HCT116 (cell line): ENCODE measurements around the gene EPG5. TPM values are rescaled to one million over a fixed set of nuclear protein-coding genes. Genes with fewer than 3 reads are reported as not detected.

Source experiments
- ATAC-seq: fragments of 200-7000 bp; cut with Tn5 transposase; 2 replicates; pipeline ENCODE4 v1.9.1; 2020; ENCODE audit warnings: mild to moderate bottlenecking, moderate library complexity
- BruUV-seq: library from RNA; stranded (reverse); fragments of 400-500 nt; replicated peaks from 2 replicates; lab custom pipeline; 2021; lab: Mats Ljungman, UMichigan
- CTCF ChIA-PET: fragments of 300-600 bp; sonication (Branson Sonifier 250); formaldehyde crosslinking; loops from one replicate; lab custom pipeline; 2021; ENCODE audit warnings: antibody characterized with exemption; lab: Charles Lee
- POLR2A ChIA-PET: fragments of 300-600, 350-600 bp; sonication (Branson Sonifier 250); formaldehyde crosslinking; loops from one replicate; lab custom pipeline; 2021; ENCODE audit warnings: antibody characterized with exemption; lab: Charles Lee
- RAD21 ChIA-PET, 2 experiments: fragments of 300-600 bp; sonication (Branson Sonifier 250); formaldehyde crosslinking; loops; one replicate each; lab custom pipeline; 2023; ENCODE audit warnings: low total read pairs in 2 of 2; ENCODE audit not compliant: uncharacterized antibody in 2 of 2, unreplicated experiment in 2 of 2, low non-redundant PET in 1 of 2; lab: Charles Lee
- DNase-seq: peaks from one replicate; pipeline ENCODE4 v3.0.0-alpha.2; 2010; ENCODE audit warnings: low read depth, low spot score
- H2AFZ ChIP-seq: fragments of 200-600 bp; shearing (Covaris generic), sonication (generic); 2 replicates; pipeline ENCODE4 v1.6.1; 2017; ENCODE audit warnings: low read depth, mixed run types, mixed read lengths, antibody characterized with exemption, low read length; ENCODE audit not compliant: poor library complexity, severe bottlenecking
- H3K27ac ChIP-seq: 2 replicates; pipeline ENCODE4 v1.5.1; 2012; ENCODE audit warnings: low read depth, low read length
- H3K27me3 ChIP-seq: fragments of 200-600 bp; sonication (generic); 2 replicates; pipeline ENCODE4 v1.6.1; 2016; ENCODE audit warnings: mixed run types, low read length, mixed read lengths; ENCODE audit not compliant: insufficient read depth
- H3K36me3 ChIP-seq, 2 experiments: fragments of 200-500 bp in 1 of 2; fragments of 200-600 bp in 1 of 2; sonication (Bioruptor generic) in 1 of 2; sonication (generic) in 1 of 2; 2 replicates each; pipeline versions ENCODE4 v1.5.1 to v1.6.1; 2014 to 2016; ENCODE audit warnings: low read length in 2 of 2, inconsistent platforms in 1 of 2, mixed read lengths in 1 of 2, mixed run types in 1 of 2; ENCODE audit not compliant: insufficient read depth in 2 of 2, control insufficient read depth in 1 of 2
- H3K4me1 ChIP-seq, 2 experiments: fragments of 200-600 bp in 1 of 2; sonication (generic) in 1 of 2; 2 replicates each; pipeline versions ENCODE4 v1.5.1 to v1.6.1; 2012 to 2017; ENCODE audit warnings: low read length in 2 of 2, inconsistent platforms in 1 of 2, mild to moderate bottlenecking in 1 of 2, mixed read lengths in 1 of 2, mixed run types in 1 of 2, moderate library complexity in 1 of 2; ENCODE audit not compliant: insufficient read depth in 2 of 2, control insufficient read depth in 1 of 2
- H3K4me2 ChIP-seq: fragments of 200-600 bp; sonication (generic); 2 replicates; pipeline ENCODE4 v1.6.1; 2017; ENCODE audit warnings: mixed run types, low read length, mixed read lengths
- H3K4me3 ChIP-seq, 2 experiments: fragments of 200-600 bp in 1 of 2; sonication (generic) in 1 of 2; replicated peaks in 1 of 2; 2 replicates each; pipeline ENCODE4 v1.5.1; 2011 to 2016; ENCODE audit warnings: low read length in 2 of 2, control low read depth in 1 of 2, low read depth in 1 of 2, mild to moderate bottlenecking in 1 of 2, mixed read lengths in 1 of 2, mixed run types in 1 of 2
- H3K79me2 ChIP-seq: fragments of 200-600 bp; sonication (generic); 2 replicates; pipeline ENCODE4 v1.6.1; 2017; ENCODE audit warnings: mild to moderate bottlenecking, mixed run types, low read length, moderate library complexity, mixed read lengths; ENCODE audit not compliant: insufficient read depth
- H3K9ac ChIP-seq: fragments of 200-600 bp; sonication (generic); 2 replicates; pipeline ENCODE4 v1.6.1; 2016; ENCODE audit warnings: low read length, mixed read lengths
- H3K9me2 ChIP-seq: fragments of 200-600 bp; sonication (generic), shearing (Covaris generic); 2 replicates; pipeline ENCODE4 v1.6.1; 2017; ENCODE audit warnings: mixed run types, mild to moderate bottlenecking, moderate library complexity; ENCODE audit not compliant: insufficient read depth
- H3K9me3 ChIP-seq, 2 experiments: fragments of 200-500 bp in 1 of 2; fragments of 200-600 bp in 1 of 2; sonication (Bioruptor generic) in 1 of 2; sonication (generic) in 1 of 2; 2 replicates each; pipeline ENCODE4 v1.6.1; 2014 to 2017; ENCODE audit warnings: low read length in 2 of 2, mixed read lengths in 2 of 2, inconsistent platforms in 1 of 2, low read depth in 1 of 2, mild to moderate bottlenecking in 1 of 2, mixed run types in 1 of 2, moderate library complexity in 1 of 2; ENCODE audit not compliant: control insufficient read depth in 1 of 2, insufficient read depth in 1 of 2
- H4K20me1 ChIP-seq: fragments of 200-600 bp; sonication (generic), shearing (Covaris generic); 2 replicates; pipeline ENCODE4 v1.6.1; 2017; ENCODE audit warnings: mixed run types, mild to moderate bottlenecking, moderate library complexity; ENCODE audit not compliant: insufficient read depth
- CEBPB ChIP-seq: IDR thresholded peaks from 2 replicates; pipeline ENCODE4 v1.6.1; 2012; ENCODE audit warnings: low read depth
- EZH2phosphoT487 ChIP-seq: fragments of 200-600 bp; IDR thresholded peaks from 2 replicates; pipeline ENCODE4 v1.6.1; 2018; ENCODE audit warnings: antibody characterized with exemption, borderline replicate concordance
- POLR2A ChIP-seq: IDR thresholded peaks from 2 replicates; pipeline ENCODE4 v1.7.0; 2011; ENCODE audit warnings: borderline replicate concordance; ENCODE audit not compliant: insufficient read depth, insufficient read length; ENCODE audit errors: extremely low read depth
- POLR2AphosphoS5 ChIP-seq: IDR thresholded peaks from 2 replicates; pipeline ENCODE4 v1.6.1; 2011; ENCODE audit warnings: mild to moderate bottlenecking, low read depth, low read length, moderate library complexity
- RAD21 ChIP-seq: IDR thresholded peaks from 2 replicates; pipeline ENCODE4 v1.6.1; 2012; ENCODE audit warnings: low read depth, mild to moderate bottlenecking
- SIN3A ChIP-seq: IDR thresholded peaks from 2 replicates; pipeline ENCODE4 v1.6.1; 2012; ENCODE audit warnings: low read depth
- SRF ChIP-seq: IDR thresholded peaks from 2 replicates; pipeline ENCODE4 v1.6.1; 2012; ENCODE audit warnings: low read depth
- TCF7L2 ChIP-seq: IDR thresholded peaks from 2 replicates; pipeline ENCODE4 v1.7.0; 2011; ENCODE audit warnings: borderline replicate concordance, inconsistent platforms; ENCODE audit not compliant: insufficient read depth, insufficient read length; ENCODE audit errors: extremely low read depth
- ZFX ChIP-seq: fragments of 450-650 bp; IDR thresholded peaks from 2 replicates; pipeline ENCODE4 v1.6.1; 2017
- intact Hi-C: fragments of 100-400 bp; cut with micrococcal nuclease; formaldehyde crosslinking; loops from 2 replicates; pipeline ENCODE4 v1.10.0; 2022
- total RNA-seq: library from RNA; stranded (reverse); gene quantifications from one replicate; pipeline ENCODE4 v1.2.1, GENCODE V29; 2021; ENCODE audit not compliant: unreplicated experiment
- TF ChIP-seq, protein P1 (sequence below): IDR thresholded peaks from 2 replicates; pipeline ENCODE4 v1.6.1; 2012
- TF ChIP-seq, protein P2 (sequence below): IDR thresholded peaks from 2 replicates; pipeline ENCODE4 v1.6.1; 2011; ENCODE audit warnings: mild to moderate bottlenecking, low read length, moderate library complexity; ENCODE audit not compliant: insufficient replicate concordance; ENCODE audit errors: extremely low read depth
- TF ChIP-seq, protein P3 (sequence below): IDR thresholded peaks from 2 replicates; pipeline ENCODE4 v1.6.1; 2012; ENCODE audit warnings: low read depth

EPG5 gene
- total RNA-seq, 1 experiment from 2014 or later: 12.9 TPM

DNA sequence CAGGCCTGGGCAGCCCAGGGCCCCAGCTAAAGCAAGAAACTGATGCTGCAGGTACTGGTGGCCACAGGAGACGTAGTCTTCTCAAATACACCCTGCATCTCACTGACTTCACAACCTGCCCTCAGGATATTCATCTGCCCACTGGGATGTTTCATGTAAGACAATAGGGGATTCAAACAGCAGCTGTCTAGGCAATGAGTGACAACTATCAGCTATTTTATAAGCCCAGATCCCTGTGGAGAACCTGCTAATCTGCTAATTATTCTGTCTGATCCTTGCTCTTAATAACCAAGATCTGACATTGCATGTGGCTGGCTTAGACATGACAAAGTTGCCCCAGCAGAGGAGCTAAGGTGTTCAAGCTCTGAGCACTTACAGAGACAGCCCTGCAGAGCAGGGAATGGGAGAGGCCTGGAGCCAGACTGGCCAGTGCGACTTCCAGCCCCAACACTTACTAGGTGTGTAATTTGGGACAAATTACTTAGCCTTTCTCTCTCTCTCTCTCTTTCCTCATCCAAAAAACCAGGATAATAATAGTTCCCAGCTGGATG, 113.0 kb downstream of the EPG5 start:
- no peaks in the 10 kb centered on the region for H3K9me2 ChIP-seq
- no peak overlapping the region for H2AFZ ChIP-seq
- H3K9ac ChIP-seq: no peak overlapping the region
- ChIA-PET RAD21 (no interaction called here), POLR2A (no interaction called here), CTCF (no interaction called here)
- peaks cover 2 to 4% of the 10 kb centered on the region in 2 experiments; a peak in 3 of 4 replicates for H3K36me3 ChIP-seq
- H3K27ac ChIP-seq: no peak overlapping the region
- H3K79me2 ChIP-seq: no peaks in the 10 kb centered on the region
- no peaks in the 10 kb centered on the region for H3K4me1 ChIP-seq
- ATAC-seq (no peak), DNase-seq (no peak)
- BruUV-seq: no TSS peak
- TF ChIP-seq, protein P1, sequence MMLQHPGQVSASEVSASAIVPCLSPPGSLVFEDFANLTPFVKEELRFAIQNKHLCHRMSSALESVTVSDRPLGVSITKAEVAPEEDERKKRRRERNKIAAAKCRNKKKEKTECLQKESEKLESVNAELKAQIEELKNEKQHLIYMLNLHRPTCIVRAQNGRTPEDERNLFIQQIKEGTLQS: no peak
- TF ChIP-seq TCF7L2 (no peak), CEBPB (no peak), POLR2AphosphoS5 (no peak), RAD21 (no peak)
- TF ChIP-seq, protein P2, sequence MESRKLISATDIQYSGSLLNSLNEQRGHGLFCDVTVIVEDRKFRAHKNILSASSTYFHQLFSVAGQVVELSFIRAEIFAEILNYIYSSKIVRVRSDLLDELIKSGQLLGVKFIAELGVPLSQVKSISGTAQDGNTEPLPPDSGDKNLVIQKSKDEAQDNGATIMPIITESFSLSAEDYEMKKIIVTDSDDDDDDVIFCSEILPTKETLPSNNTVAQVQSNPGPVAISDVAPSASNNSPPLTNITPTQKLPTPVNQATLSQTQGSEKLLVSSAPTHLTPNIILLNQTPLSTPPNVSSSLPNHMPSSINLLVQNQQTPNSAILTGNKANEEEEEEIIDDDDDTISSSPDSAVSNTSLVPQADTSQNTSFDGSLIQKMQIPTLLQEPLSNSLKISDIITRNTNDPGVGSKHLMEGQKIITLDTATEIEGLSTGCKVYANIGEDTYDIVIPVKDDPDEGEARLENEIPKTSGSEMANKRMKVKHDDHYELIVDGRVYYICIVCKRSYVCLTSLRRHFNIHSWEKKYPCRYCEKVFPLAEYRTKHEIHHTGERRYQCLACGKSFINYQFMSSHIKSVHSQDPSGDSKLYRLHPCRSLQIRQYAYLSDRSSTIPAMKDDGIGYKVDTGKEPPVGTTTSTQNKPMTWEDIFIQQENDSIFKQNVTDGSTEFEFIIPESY: no peak
- no peaks in the 10 kb centered on the region for H4K20me1 ChIP-seq
- intact Hi-C loops: no loop called here
- no peaks in the 10 kb centered on the region for H3K27me3 ChIP-seq
- H3K4me2 ChIP-seq: no peak overlapping the region
- no peak overlapping the region for H3K4me3 ChIP-seq
- H3K9me3 ChIP-seq: no peaks in the 10 kb centered on the region

GRCh38 chr18:45852631-45853030, 114.5 kb downstream of the EPG5 start:
- no peak overlapping the region for H3K27ac ChIP-seq
- H2AFZ ChIP-seq: no peak overlapping the region
- intact Hi-C loops: no loop called here
- ATAC-seq (no peak), DNase-seq (no peak)
- no peak overlapping the region for H3K4me2 ChIP-seq
- BruUV-seq: no TSS peak
- H3K4me1 ChIP-seq: no peaks in the 10 kb centered on the region
- H3K27me3 ChIP-seq: no peaks in the 10 kb centered on the region
- RAD21 ChIA-PET: no interaction called here
- no peak overlapping the region for H3K9ac ChIP-seq
- no peak overlapping the region for H3K4me3 ChIP-seq
- peaks cover 2 to 4% of the 10 kb centered on the region in 2 experiments; a peak in 1 of 4 replicates for H3K36me3 ChIP-seq
- no peaks in the 10 kb centered on the region for H3K9me3 ChIP-seq
- H4K20me1 ChIP-seq: no peaks in the 10 kb centered on the region
- CTCF ChIA-PET: no interaction called here
- H3K9me2 ChIP-seq: no peaks in the 10 kb centered on the region
- no peaks in the 10 kb centered on the region for H3K79me2 ChIP-seq
- POLR2A ChIA-PET: no interaction called here
- TF ChIP-seq ZFX (no peak), CEBPB (no peak), POLR2A (no peak), SRF (no peak), SIN3A (no peak), POLR2AphosphoS5 (no peak), EZH2phosphoT487 (no peak)
- TF ChIP-seq, protein P3, sequence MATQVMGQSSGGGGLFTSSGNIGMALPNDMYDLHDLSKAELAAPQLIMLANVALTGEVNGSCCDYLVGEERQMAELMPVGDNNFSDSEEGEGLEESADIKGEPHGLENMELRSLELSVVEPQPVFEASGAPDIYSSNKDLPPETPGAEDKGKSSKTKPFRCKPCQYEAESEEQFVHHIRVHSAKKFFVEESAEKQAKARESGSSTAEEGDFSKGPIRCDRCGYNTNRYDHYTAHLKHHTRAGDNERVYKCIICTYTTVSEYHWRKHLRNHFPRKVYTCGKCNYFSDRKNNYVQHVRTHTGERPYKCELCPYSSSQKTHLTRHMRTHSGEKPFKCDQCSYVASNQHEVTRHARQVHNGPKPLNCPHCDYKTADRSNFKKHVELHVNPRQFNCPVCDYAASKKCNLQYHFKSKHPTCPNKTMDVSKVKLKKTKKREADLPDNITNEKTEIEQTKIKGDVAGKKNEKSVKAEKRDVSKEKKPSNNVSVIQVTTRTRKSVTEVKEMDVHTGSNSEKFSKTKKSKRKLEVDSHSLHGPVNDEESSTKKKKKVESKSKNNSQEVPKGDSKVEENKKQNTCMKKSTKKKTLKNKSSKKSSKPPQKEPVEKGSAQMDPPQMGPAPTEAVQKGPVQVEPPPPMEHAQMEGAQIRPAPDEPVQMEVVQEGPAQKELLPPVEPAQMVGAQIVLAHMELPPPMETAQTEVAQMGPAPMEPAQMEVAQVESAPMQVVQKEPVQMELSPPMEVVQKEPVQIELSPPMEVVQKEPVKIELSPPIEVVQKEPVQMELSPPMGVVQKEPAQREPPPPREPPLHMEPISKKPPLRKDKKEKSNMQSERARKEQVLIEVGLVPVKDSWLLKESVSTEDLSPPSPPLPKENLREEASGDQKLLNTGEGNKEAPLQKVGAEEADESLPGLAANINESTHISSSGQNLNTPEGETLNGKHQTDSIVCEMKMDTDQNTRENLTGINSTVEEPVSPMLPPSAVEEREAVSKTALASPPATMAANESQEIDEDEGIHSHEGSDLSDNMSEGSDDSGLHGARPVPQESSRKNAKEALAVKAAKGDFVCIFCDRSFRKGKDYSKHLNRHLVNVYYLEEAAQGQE: no peak
